K562 (cell line): Measurements from ENCODE around the gene METRN.

Experiments used
- ATF7 ChIP-seq: fragments of 450-650 bp; IDR thresholded peaks from 2 replicates; pipeline ENCODE4 v1.7.1; 2014; ENCODE audit warnings: mild to moderate bottlenecking, moderate library complexity
- CEBPB ChIP-seq: fragments of 450-650 bp; IDR thresholded peaks from 2 replicates; pipeline ENCODE4 v1.6.1; 2016; ENCODE audit warnings: missing genetic modification characterization, missing compliant biosample characterization
- CUX1 ChIP-seq: fragments of 200-800 bp; sonication (Bioruptor generic); IDR thresholded peaks from 2 replicates; pipeline ENCODE4 v1.6.1; 2016; ENCODE audit warnings: missing genetic modification characterization, missing compliant biosample characterization
- DLX4 ChIP-seq: fragments of 250-450 bp; sonication (Bioruptor Pico); IDR thresholded peaks from 2 replicates; pipeline ENCODE4 v1.6.1; 2021; ENCODE audit warnings: mild to moderate bottlenecking
- HLTF ChIP-seq: fragments of 450-650 bp; IDR thresholded peaks from 2 replicates; pipeline ENCODE4 v1.6.1; 2016
- MCM5 ChIP-seq: fragments of 450-650 bp; IDR thresholded peaks from 2 replicates; pipeline ENCODE4 v1.6.1; 2016; ENCODE audit warnings: low read depth
- NCOA2 ChIP-seq, 2 experiments: fragments of 450-650 bp; IDR thresholded peaks; 2 replicates each; pipeline ENCODE4 v1.6.1; 2018; ENCODE audit warnings: mild to moderate bottlenecking in 2 of 2, moderate library complexity in 1 of 2; ENCODE audit not compliant: partially characterized antibody in 2 of 2
- NFIC ChIP-seq: fragments of 450-650 bp; IDR thresholded peaks from 2 replicates; pipeline ENCODE4 v1.6.1; 2017; ENCODE audit warnings: mild to moderate bottlenecking, inconsistent platforms
- REST ChIP-seq, 2 experiments: fragments of 450-650 bp; formaldehyde crosslinking in 1 of 2; IDR thresholded peaks; 2 replicates each; pipeline versions ENCODE4 v1.4.0 to v1.6.1; 2014 to 2020; ENCODE audit warnings: mild to moderate bottlenecking in 2 of 2, borderline replicate concordance in 1 of 2, low read depth in 1 of 2
- SMARCA4 ChIP-seq: fragments of 450-650 bp; IDR thresholded peaks from 2 replicates; pipeline ENCODE4 v1.6.1; 2016
- ZNF639 ChIP-seq, 2 experiments: fragments of 200-800 bp in 1 of 2; sonication (Bioruptor generic) in 1 of 2; sonication (generic) in 1 of 2; formaldehyde crosslinking in 1 of 2; IDR thresholded peaks in 1 of 2; conservative IDR thresholded peaks in 1 of 2; 2 replicates each; pipeline versions ENCODE4 v1.5.0 to v1.6.1; 2016 to 2020; ENCODE audit warnings: missing compliant biosample characterization in 1 of 2, missing genetic modification characterization in 1 of 2, missing genetic modification reagents in 1 of 2

GRCh38 chr16:669666-670065, 45.3 kb upstream of the METRN start:
- no peak for TF ChIP-seq MCM5
- no peak for TF ChIP-seq CEBPB (tag)
- no peak for TF ChIP-seq ZNF639 (CRISPR knock-in tag; conservative IDR thresholded peaks at IDR 0.05 in 1 of 2, IDR thresholded peaks at IDR 0.05 in 1 of 2)
- TF ChIP-seq NCOA2 (IDR thresholded peaks at IDR 0.05; ENCODE audit: partially characterized antibody in 2 of 2): no peak
- TF ChIP-seq CUX1: no peak
- TF ChIP-seq ATF7: no peak
- TF ChIP-seq REST (IDR thresholded peaks at IDR 0.05; ENCODE audit: borderline replicate concordance): no peak
- no peak for TF ChIP-seq REST (CRISPR knock-in tag; IDR thresholded peaks at IDR 0.05; ENCODE audit: low read depth)
- TF ChIP-seq SMARCA4: no peak
- TF ChIP-seq NFIC: no peak
- no peak for TF ChIP-seq DLX4 (CRISPR knock-in tag)
- no peak for TF ChIP-seq HLTF
